Prostate gland (tissue), 2 donors: ENCODE data around the gene ING5. TPM values are rescaled to one million over a fixed set of nuclear protein-coding genes. Genes with fewer than 3 reads are reported as not detected.

Experiments used
- DNase-seq: peaks from one replicate; pipeline ENCODE4 v3.0.0-alpha.2; 2019; ENCODE audit warnings: low spot score
- H3K27ac ChIP-seq, 2 donors: fragments of 200-600 bp; sonication (generic); 2 replicates each; pipeline ENCODE4 v1.5.1; 2017 to 2019
- H3K27me3 ChIP-seq: fragments of 200-600 bp; sonication (generic); replicated peaks from 2 replicates; pipeline ENCODE4 v1.5.1; 2019; ENCODE audit not compliant: insufficient read depth
- H3K36me3 ChIP-seq, 2 donors: fragments of 200-600 bp; sonication (generic); 1 replicate in 1 of 2; 2 replicates in 1 of 2; pipeline versions ENCODE4 v1.5.1 to v1.8.1; 2017 to 2019
- H3K4me1 ChIP-seq: fragments of 200-600 bp; sonication (generic); replicated peaks from 2 replicates; pipeline ENCODE4 v1.5.1; 2019
- H3K4me3 ChIP-seq, 2 donors: fragments of 200-600 bp; sonication (generic); 2 replicates each; pipeline ENCODE4 v1.5.1; 2017 to 2019
- H3K9me3 ChIP-seq: fragments of 200-600 bp; sonication (generic); 2 replicates; pipeline ENCODE4 v1.5.1; 2017
- CTCF ChIP-seq, 4 experiments: fragments of 200-600 bp in 2 of 4; fragments of 450-650 bp in 2 of 4; sonication (generic) in 2 of 4; IDR thresholded peaks; 1 replicate in 3 of 4; 2 replicates in 1 of 4; pipeline ENCODE4 v1.5.1; 2016 to 2019; ENCODE audit warnings: antibody characterized with exemption in 4 of 4, mild to moderate bottlenecking in 2 of 4, moderate library complexity in 2 of 4
- POLR2A ChIP-seq: fragments of 450-650 bp; IDR thresholded peaks from one replicate; pipeline ENCODE4 v1.6.1; 2016; ENCODE audit warnings: antibody characterized with exemption, mild to moderate bottlenecking
- POLR2AphosphoS5 ChIP-seq: sonication (generic); formaldehyde crosslinking; IDR thresholded peaks from one replicate; pipeline ENCODE4 v1.6.1; 2017; ENCODE audit warnings: antibody characterized with exemption
- WGBS: methylation state at CpG from one replicate; pipeline ENCODE4 v1.1.5; 2018; 5-methylcytosine and 5-hydroxymethylcytosine counted together
- intact Hi-C: fragments of 100-400 bp; cut with DNase I; formaldehyde crosslinking; loops from one replicate; pipeline ENCODE4 v1.14.2; 2022
- total RNA-seq, 2 donors: library from RNA; depleted of rRNA; stranded (reverse); fragments of >200 nt; gene quantifications; one replicate each; pipeline ENCODE4 v1.1.0, GENCODE V29; 2016

ING5 gene
- total RNA-seq, 2 donors from 2014 or later = 65.6 to 84.8 TPM

GRCh38 chr2:241680827-241681599 lies 20.8 kb upstream of the ING5 start:
- Histone ChIP-seq H3K36me3 (no peaks in the 10 kb centered on the region), H3K27me3 (no peaks in the 10 kb centered on the region), H3K4me3 (no peak overlapping the region), H3K4me1 (peaks cover 4% of the 10 kb centered on the region), H3K27ac (no peak overlapping the region), H3K9me3 (no peaks in the 10 kb centered on the region)
- 79% methylated on average over 14 of the region's 14 CpGs for WGBS
- no peak for DNase-seq
- intact Hi-C loops = no loop called here
- TF ChIP-seq CTCF (IDR thresholded peaks at IDR 0.05) (no peak), POLR2A (no peak), POLR2AphosphoS5 (peak; percentile 30)

GRCh38 chr2:241686324-241686649 lies 15.6 kb upstream of the ING5 start:
- no peak for TF ChIP-seq CTCF (IDR thresholded peaks at IDR 0.05)
- no peak for TF ChIP-seq POLR2A
- TF ChIP-seq POLR2AphosphoS5 = no peak
- Histone ChIP-seq H3K9me3 (no peaks in the 10 kb centered on the region), H3K4me3 (peak overlapping the region; percentile 81 to 88), H3K36me3 (no peaks in the 10 kb centered on the region), H3K27me3 (no peaks in the 10 kb centered on the region), H3K27ac (peak overlapping the region; percentile 67 to 90), H3K4me1 (peaks cover 9% of the 10 kb centered on the region)
- intact Hi-C loops = no loop called here
- DNase-seq = no peak
- WGBS = under 1% methylated on average over 37 of the region's 37 CpGs

GRCh38 chr2:241686650-241687425 lies 15.0 kb upstream of the ING5 start, which contains the start of gene DTYMK:
Gene DTYMK, minus strand, starts transcription at chr2:241686815. Its CDS starts 32 bp downstream, at chr2:241686783.
- peak within 1 kb of the TSS; percentile 81 to 88 for H3K4me3 ChIP-seq
- no peaks in the 10 kb centered on the region for H3K9me3 ChIP-seq
- H3K36me3 ChIP-seq = no peaks in the 10 kb centered on the region
- peak; percentile 97 for DNase-seq
- WGBS = 0% methylated on average over 46 of the region's 102 CpGs
- peak in 1 of 4 experiments; percentile 13 for TF ChIP-seq CTCF (IDR thresholded peaks at IDR 0.05)
- TF ChIP-seq POLR2AphosphoS5 = peak; percentile 89
- peak; percentile 68 for TF ChIP-seq POLR2A
- intact Hi-C loops = no loop called here
- H3K27me3 ChIP-seq = no peaks in the 10 kb centered on the region
- H3K4me1 ChIP-seq = peaks cover 9% of the 10 kb centered on the region
- peak within 1 kb of the TSS; percentile 87 to 90 for H3K27ac ChIP-seq

GRCh38 chr2:241689306-241689705 lies 12.5 kb upstream of the ING5 start:
- H3K9me3 ChIP-seq = no peaks in the 10 kb centered on the region
- H3K27ac ChIP-seq = no peak overlapping the region
- H3K27me3 ChIP-seq = no peaks in the 10 kb centered on the region
- no peak for TF ChIP-seq POLR2AphosphoS5
- no peak for TF ChIP-seq CTCF (IDR thresholded peaks at IDR 0.05)
- no peak for TF ChIP-seq POLR2A
- WGBS = 91% methylated on average over 10 of the region's 10 CpGs
- DNase-seq = no peak
- intact Hi-C loops = no loop called here
- H3K4me3 ChIP-seq = no peak overlapping the region
- no peaks in the 10 kb centered on the region for H3K36me3 ChIP-seq
- H3K4me1 ChIP-seq = peaks cover 9% of the 10 kb centered on the region
